ENCODE data around the gene MICALL1. TPM values are rescaled to one million over a fixed set of nuclear protein-coding genes. Genes with fewer than 3 reads are reported as not detected.

MICALL1 gene
- total RNA-seq, 1 donor from 2014 or later, result 5.0 TPM

DNA sequence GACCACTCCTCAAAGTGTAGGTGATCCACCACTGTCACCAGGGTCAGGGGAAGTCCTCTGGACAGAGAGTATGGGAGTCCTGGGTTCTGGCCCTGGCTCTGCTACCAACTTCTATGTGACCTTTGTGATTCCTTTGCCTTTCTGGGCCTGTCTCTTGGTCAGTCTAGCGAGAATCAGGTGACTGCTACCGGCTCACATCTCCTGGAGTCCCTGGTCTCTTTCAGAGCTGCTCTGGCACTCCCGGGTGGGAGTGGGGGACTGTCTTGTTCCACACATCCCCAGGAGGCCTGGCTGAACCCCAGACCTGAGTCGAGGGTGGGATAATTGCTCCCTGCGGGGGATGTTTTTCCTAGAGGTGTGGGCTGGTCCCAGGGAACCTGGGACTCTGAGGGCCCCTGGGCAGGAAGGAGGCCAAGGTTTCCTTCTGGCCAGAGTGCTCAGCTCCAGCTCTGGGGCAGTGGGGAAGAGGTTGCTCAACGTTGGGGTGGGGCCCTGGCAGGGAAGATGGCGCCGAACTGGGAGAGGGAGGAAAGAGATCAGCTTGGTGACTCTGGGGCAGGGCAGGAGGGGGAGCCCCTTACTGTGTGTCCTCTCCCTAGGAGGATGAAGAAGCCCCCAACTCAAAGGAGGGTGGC lies 76.2 kb downstream of the MICALL1 start:
- Histone ChIP-seq H3K9ac (no peak overlapping the region), H2AFZ (replicated peaks) (no peak overlapping the region), H3K27me3 (peaks cover 31% of the 10 kb centered on the region), H3K9me3 (ENCODE audit: low read depth) (no peaks in the 10 kb centered on the region), H3K4me3 (no peak overlapping the region), H3K27ac (no peak overlapping the region), H3K4me2 (no peak overlapping the region), H3K4me1 (peaks cover 40% of the 10 kb centered on the region), H4K20me1 (ENCODE audit: low read depth) (peaks cover 19% of the 10 kb centered on the region), H3K79me2 (ENCODE audit: low read depth) (no peaks in the 10 kb centered on the region), H3K36me3 (no peaks in the 10 kb centered on the region), H3F3A (ENCODE audit: low read depth) (peaks cover 14% of the 10 kb centered on the region)
- TF ChIP-seq EZH2 (IDR thresholded peaks at IDR 0.05) (no peak), EZH2phosphoT487 (IDR thresholded peaks at IDR 0.05) (no peak)
- TF ChIP-seq, protein P1, sequence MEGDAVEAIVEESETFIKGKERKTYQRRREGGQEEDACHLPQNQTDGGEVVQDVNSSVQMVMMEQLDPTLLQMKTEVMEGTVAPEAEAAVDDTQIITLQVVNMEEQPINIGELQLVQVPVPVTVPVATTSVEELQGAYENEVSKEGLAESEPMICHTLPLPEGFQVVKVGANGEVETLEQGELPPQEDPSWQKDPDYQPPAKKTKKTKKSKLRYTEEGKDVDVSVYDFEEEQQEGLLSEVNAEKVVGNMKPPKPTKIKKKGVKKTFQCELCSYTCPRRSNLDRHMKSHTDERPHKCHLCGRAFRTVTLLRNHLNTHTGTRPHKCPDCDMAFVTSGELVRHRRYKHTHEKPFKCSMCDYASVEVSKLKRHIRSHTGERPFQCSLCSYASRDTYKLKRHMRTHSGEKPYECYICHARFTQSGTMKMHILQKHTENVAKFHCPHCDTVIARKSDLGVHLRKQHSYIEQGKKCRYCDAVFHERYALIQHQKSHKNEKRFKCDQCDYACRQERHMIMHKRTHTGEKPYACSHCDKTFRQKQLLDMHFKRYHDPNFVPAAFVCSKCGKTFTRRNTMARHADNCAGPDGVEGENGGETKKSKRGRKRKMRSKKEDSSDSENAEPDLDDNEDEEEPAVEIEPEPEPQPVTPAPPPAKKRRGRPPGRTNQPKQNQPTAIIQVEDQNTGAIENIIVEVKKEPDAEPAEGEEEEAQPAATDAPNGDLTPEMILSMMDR (IDR thresholded peaks at IDR 0.05), result no peak
- no peak overlapping the region for H3K27ac Mint-ChIP-seq
- H3K4me3 Mint-ChIP-seq, result no peak overlapping the region
- no peak for DNase-seq (ENCODE audit: low spot score)
- peaks cover 10% of the 10 kb centered on the region for H3K4me1 Mint-ChIP-seq
- H3K36me3 Mint-ChIP-seq, result no peaks in the 10 kb centered on the region
- peaks cover 9% of the 10 kb centered on the region for H3K27me3 Mint-ChIP-seq (ENCODE audit: insufficient read depth, low read depth)
- no peaks in the 10 kb centered on the region for H3K9me3 Mint-ChIP-seq

DNA sequence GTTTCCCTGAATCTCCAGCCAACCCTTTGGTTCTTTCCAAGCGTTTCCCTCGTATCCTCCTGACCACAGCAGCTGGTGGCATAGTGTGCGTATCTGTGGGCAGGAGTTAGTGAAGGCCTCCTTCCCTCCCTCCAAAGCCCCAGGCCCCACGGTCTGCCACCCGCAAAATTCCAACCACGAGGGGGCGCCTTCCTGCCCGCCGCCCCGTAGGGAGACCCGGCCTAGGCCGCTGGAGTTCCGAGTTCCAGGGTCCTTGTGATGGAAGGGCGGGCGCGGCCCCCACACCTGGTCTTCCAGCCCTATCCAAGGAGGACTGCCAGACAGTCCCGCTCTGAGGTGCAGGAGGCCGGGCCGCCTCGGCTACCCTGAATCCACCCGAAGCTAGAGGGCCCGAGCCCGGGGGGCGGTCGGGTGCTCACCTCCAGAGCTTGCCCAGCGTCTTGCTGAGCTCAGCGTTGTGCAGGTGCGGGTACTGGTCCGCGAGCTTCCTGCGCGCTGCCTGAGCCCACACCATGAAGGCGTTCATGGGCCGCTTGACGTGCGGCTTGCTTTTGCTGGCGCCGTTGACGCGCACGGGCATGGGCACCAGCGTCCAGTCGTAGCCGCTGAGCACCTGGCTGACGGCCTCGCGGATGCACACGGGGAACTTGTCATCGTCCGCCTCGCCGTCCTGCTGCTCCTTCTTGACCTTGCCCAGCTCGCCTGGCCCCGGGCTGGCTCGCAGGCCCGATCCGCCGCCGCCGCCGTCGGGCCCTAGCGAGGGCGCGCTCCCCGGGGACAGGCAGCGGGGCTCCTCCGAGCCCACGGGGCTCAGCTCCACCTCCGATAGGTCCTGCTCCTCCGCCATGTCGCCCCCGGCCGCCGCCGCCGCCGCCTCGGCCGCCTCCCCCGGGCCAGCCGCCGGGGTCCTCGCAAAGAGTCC lies 77.1 kb downstream of the MICALL1 start:
- Mint-ChIP-seq H3K4me1 (peaks cover 10% of the 10 kb centered on the region), H3K27me3 (ENCODE audit: insufficient read depth, low read depth) (peaks cover 9% of the 10 kb centered on the region), H3K36me3 (no peaks in the 10 kb centered on the region), H3K27ac (no peak overlapping the region), H3K4me3 (no peak overlapping the region), H3K9me3 (no peaks in the 10 kb centered on the region)
- TF ChIP-seq EZH2 (IDR thresholded peaks at IDR 0.05) (peak; percentile 78), EZH2phosphoT487 (IDR thresholded peaks at IDR 0.05) (no peak)
- TF ChIP-seq, protein P1 (IDR thresholded peaks at IDR 0.05), result peak; percentile 82
- Histone ChIP-seq H3K4me2 (peak overlapping the region; percentile 83), H2AFZ (replicated peaks) (peak overlapping the region; percentile 57), H4K20me1 (ENCODE audit: low read depth) (peaks cover 19% of the 10 kb centered on the region), H3K79me2 (ENCODE audit: low read depth) (no peaks in the 10 kb centered on the region), H3K27me3 (peaks cover 31% of the 10 kb centered on the region), H3K36me3 (no peaks in the 10 kb centered on the region), H3F3A (ENCODE audit: low read depth) (peaks cover 14% of the 10 kb centered on the region), H3K4me3 (peak overlapping the region; percentile 47), H3K9me3 (ENCODE audit: low read depth) (no peaks in the 10 kb centered on the region), H3K9ac (no peak overlapping the region), H3K27ac (no peak overlapping the region), H3K4me1 (peaks cover 40% of the 10 kb centered on the region)
- peak; percentile 71 for DNase-seq (ENCODE audit: low spot score)

DNA sequence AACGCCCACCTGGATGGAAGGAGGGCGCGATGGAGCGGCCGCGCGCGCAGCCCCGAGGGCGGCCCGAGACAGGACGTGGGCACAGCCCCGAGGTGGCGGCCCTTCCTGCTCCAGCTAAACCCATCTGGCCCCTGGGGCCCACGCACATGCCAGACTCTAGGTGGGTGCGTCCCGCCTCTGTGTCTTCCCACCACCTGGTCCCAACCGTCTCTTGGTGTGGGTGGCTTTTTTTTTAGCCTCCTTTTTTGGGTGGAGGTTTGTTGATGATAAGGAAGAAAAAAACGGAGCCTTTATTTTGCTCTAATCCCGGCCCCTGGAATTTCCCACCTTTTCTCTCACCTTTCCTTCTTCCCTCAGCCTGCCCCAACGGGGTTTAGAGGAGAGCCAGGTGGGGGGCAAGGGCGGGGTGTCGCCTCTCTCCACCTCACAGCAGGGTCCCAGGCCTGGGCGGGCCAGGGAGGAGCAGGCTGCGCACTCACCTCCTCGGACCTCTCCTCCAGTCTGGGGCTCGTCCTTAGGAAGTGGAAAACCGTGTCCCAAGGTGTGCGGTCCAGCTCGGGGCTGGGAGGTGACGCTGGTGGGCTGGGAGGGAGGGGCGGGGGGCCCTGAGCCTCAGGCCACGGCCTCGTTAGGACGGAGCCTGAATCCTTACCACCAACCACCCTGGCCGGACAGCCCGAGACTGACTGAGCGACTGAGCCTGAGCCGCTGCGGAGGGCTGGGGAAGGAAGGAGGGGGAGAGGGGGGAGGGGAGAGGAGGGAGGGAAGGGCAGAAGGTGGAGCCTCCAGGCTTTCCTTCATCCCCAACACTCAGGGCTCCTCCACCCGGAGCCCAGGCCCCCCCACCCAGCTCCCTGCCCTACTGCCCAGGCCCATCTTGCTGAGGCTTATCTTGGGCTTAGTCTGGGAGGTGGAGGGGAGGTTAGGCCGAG lies 78.0 kb downstream of the MICALL1 start, which contains the start of gene SOX10:
TSS of gene SOX10 (minus strand) at position 696 of the 932 bp plus-strand sequence. CDS start 771 bp downstream, outside the sequence.
- Mint-ChIP-seq H3K27ac (peak within 1 kb of the TSS; percentile 29), H3K9me3 (no peaks in the 10 kb centered on the region), H3K4me3 (peak within 1 kb of the TSS; percentile 55), H3K36me3 (no peaks in the 10 kb centered on the region), H3K4me1 (peaks cover 10% of the 10 kb centered on the region), H3K27me3 (ENCODE audit: insufficient read depth, low read depth) (peaks cover 11% of the 10 kb centered on the region)
- Histone ChIP-seq H3F3A (ENCODE audit: low read depth) (peaks cover 14% of the 10 kb centered on the region), H3K9ac (no peak within 1 kb of the TSS), H2AFZ (replicated peaks) (peak within 1 kb of the TSS; percentile 57), H3K4me2 (peak within 1 kb of the TSS; percentile 83), H4K20me1 (ENCODE audit: low read depth) (peaks cover 18% of the 10 kb centered on the region), H3K36me3 (no peaks in the 10 kb centered on the region), H3K9me3 (ENCODE audit: low read depth) (no peaks in the 10 kb centered on the region), H3K27ac (no peak within 1 kb of the TSS), H3K4me3 (peak within 1 kb of the TSS; percentile 47), H3K4me1 (peaks cover 40% of the 10 kb centered on the region), H3K79me2 (ENCODE audit: low read depth) (no peaks in the 10 kb centered on the region), H3K27me3 (peaks cover 31% of the 10 kb centered on the region)
- TF ChIP-seq EZH2 (IDR thresholded peaks at IDR 0.05) (peak; percentile 61), EZH2phosphoT487 (IDR thresholded peaks at IDR 0.05) (no peak)
- TF ChIP-seq, protein P1 (IDR thresholded peaks at IDR 0.05), result no peak
- DNase-seq (ENCODE audit: low spot score), result peak; percentile 73
